HG03108 (cell line): ENCODE data around the gene INPP4B.
"Not testable (repeated sequence)": the region's sequence is repeated elsewhere in the genome, so short reads cannot be mapped to it uniquely, and the experiment has no call there.

ENCODE experiments used
- ATAC-seq: cut with Tn5 transposase; IDR thresholded peaks from one replicate; pipeline ENCODE4 v1.9.1; 2021; ENCODE audit warnings: moderate library complexity; ENCODE audit not compliant: unreplicated experiment

Gene INPP4B

GRCh38 chr4:142427456-142427855 is 418.6 kb downstream of the INPP4B start:
- ATAC-seq: no peak

DNA sequence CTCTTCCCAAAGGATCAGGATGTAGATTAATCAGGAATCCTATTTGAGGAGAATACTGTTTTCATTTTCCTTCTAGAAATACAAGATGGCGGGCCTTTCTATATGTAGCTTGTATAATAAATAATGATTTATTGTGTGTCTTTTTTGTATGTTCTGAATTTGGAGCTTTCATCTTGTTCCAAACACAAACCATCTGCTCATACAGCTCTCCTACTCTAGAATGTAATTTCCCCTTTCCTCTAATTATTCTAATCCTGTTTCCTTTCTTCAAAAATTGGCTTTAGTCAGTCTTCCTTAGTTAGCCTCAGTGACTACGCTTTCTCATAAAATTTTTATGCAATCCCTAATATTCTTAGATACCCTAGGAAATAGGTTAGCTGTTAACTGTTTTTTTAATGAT is 422.2 kb downstream of the INPP4B start:
- ATAC-seq: no peak

- ATAC-seq: no peak
These were observed 425.6 kb downstream of the INPP4B start for GRCh38 chr4:142420311-142421095.

DNA sequence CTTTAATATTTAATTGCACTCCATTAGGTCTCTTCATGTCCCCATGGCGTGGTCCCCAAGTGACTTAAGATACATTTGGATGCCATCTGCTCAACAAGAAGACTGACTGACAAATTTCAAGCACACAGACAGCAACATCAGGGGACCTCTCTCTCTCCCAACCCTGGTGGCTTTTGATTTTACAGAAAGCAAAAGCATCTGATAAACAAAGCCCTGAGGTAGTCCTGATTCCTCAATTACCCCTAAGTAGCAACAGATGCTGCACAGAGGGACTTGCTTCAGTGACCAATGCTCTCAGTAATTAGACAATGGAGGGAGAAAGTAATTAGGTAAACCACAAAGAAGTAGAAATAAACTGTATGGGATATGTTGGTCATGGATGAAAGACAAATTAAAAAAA is 426.4 kb downstream of the INPP4B start:
- ATAC-seq: no peak

DNA sequence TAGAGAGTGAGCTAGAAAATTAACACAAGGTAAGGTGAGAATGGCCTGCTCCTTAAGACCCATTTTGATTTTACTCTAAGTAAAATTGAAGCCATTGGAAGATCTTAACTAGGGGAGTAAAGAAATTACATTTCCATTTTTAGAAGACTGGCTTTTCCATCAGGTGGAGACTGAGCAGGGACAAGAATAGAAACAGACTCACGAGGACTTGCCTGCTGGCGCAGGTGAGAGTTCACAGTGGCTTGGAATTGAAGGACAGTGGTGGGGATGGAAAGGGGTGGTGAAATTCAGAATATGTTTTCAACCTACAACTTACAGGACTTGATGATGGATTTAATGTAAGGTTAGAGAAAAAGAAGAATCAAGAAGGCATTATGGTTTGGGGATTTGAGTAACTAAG is 427.4 kb downstream of the INPP4B start:
- ATAC-seq: no peak

- no peak for ATAC-seq
These were observed 429.3 kb downstream of the INPP4B start for GRCh38 chr4:142416711-142417275.

DNA sequence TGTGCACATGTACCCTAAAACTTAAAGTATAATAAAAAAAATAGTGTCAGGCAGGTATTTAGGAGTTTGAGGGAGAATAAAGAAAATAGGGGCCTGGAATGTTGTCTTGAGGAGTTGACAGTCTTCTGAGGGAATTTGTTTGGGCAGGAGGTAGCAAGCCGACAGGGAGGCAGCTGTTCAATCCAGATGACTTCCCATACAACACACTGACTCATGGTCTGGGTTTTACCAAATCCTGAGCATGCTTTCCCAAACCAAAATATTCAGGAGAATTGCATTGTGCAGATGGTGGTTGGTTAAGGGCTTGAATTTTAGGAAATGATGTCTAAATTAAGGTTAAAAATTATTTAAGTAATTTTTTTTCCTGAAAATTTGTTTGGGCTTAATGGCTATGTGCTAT is 430.0 kb downstream of the INPP4B start:
- no peak for ATAC-seq

GRCh38 chr4:142414366-142414990 is 431.6 kb downstream of the INPP4B start:
- ATAC-seq: no peak

GRCh38 chr4:142413485-142413884 is 432.6 kb downstream of the INPP4B start:
- no peak for ATAC-seq

- no peak for ATAC-seq
These were observed 434.1 kb downstream of the INPP4B start for GRCh38 chr4:142411993-142412392.

GRCh38 chr4:142408003-142408441 is 438.1 kb downstream of the INPP4B start:
- ATAC-seq: no peak

- no peak for ATAC-seq
These were observed 438.5 kb downstream of the INPP4B start for GRCh38 chr4:142407596-142407995.

DNA sequence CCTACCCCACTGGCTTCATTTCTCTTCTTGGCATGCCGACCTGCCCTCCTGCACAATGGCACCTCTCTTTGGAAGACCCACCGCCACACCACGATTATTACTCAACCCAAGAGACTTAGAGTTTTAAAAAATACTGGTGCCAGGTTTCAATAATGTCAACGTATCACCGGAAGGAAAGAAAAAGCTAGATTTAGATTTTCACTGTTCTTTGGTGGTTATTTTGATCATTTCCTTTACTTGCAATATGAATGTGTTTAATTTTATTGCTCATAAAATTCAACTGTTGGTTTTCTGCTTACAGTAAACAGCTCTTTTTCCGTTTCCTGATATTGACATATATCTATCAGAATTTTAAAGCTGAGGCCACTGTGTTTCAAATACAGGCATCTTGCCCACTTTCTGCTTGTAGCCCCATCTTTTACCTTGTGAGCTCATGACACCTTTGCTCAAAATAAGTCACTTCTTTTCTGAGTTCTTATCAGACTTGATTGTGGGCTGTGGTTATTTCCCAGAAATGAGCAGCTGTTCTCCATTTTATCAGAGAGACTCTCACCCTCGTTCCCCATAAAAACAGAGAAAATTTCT is 439.1 kb downstream of the INPP4B start:
- ATAC-seq: no peak

DNA sequence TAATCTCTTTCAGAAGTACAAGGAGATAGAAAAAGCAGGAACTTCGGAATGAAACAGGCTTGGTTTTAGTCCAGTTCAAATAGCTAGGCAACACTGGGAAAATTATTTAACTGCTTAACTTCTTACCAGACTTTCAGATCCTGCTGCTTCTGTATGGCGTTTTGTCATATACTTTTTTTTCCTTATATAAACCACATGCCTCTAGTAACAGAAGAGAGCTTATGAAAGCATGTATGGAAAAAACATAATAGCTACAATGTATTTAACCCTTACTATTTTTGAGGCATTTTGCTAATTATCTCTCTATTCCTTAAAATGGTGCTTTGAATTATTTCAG is 439.6 kb downstream of the INPP4B start:
- no peak for ATAC-seq

DNA sequence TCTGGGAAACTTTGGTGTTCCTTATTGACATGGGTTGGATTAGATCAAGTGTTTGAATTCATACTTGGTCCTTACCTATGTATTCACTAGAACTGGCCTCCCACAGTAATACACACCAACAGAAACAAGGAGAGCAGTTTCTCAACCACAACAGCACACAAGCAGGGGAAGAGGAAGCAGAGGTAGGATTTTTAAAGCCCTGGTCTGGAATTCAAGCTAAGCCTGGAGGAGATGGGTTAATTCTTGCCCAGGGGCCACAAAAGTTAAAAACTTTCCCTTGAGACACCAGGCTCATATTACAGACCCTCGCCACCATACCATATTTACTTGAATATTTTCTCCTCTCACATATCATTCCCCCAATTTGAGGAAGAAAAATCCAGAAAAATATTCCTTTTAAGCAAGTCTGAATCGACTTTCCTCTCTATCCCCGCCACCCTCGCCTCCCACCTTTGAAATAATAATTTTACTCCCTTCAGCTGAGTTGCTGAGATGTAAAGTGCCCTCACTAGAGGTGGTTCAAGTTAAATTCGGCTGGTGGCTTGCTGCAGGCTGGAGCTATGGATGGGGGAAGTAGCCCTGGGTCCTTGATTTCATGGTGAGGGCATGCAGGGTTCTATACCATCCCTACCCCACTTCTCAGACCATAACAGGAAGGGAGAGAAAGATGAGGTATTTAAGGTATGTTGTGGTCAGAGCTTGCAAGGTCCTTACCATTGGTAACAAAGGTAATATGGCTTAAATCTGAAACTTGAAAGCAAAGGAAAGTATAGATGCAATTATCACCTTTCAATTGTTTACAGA is 440.2 kb downstream of the INPP4B start:
- peak; percentile 27 for ATAC-seq

GRCh38 chr4:142405021-142405694 is 440.9 kb downstream of the INPP4B start:
- ATAC-seq: peak; percentile 47

- no peak for ATAC-seq
These were observed 441.9 kb downstream of the INPP4B start for GRCh38 chr4:142404191-142404611.

DNA sequence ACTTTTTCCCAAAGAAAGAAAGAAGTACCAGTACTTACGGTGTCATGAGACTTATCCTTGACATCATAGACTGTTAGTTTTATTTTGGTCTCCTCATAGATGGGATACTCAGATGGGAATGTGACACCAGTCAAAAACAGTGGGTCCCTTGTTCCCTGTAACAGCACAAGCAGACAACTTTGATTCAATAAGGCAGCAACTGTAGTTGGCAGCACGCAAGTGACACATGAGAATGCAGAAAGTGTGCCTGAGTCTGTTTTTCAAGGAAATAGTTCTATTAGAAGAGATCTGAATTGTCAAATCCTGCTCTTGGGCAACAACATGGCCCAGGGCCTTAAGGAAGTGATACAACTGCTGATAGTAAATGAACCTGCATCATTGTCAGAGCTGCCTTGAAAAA is 443.2 kb downstream of the INPP4B start:
- no peak for ATAC-seq

DNA sequence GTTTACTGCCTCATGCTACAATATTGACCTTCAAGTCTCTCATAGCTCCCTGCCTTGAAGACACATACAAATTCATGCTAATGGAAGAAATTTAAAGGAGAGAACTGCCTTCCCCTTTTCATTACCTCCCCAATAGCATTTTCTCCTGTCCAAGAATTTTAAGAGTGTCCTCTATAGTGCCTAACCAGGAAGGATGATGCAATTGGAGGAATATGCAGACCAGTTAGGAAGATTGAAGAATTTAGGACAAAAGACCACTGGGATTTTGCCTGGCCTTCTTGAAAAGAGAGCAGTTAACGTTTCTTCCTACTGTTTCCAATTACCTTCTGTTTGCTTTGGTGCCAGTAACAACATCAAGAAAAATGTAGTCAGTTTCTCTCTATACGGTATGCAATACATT is 443.9 kb downstream of the INPP4B start:
- ATAC-seq: no peak

GRCh38 chr4:142397364-142397991 is 448.6 kb downstream of the INPP4B start:
- ATAC-seq: not testable (repeated sequence)
